WTC11 (cell line): ENCODE data around the gene KCNQ2. TPM values are rescaled to one million over a fixed set of nuclear protein-coding genes. Genes with fewer than 3 reads are reported as not detected.

Experiments used
- ATAC-seq: fragments of 200-7000 bp; cut with Tn5 transposase; 2 replicates; pipeline ENCODE4 v1.10.0; 2021; ENCODE audit warnings: mild to moderate bottlenecking, moderate library complexity
- CTCF ChIA-PET: fragments of 300-600 bp; sonication (Branson Sonifier 250); formaldehyde crosslinking; loops from one replicate; lab custom pipeline; 2021; ENCODE audit warnings: antibody characterized with exemption; lab: Charles Lee
- POLR2A ChIA-PET: fragments of 350-600 bp; sonication (Branson Sonifier 250); formaldehyde crosslinking; loops from one replicate; lab custom pipeline; 2021; ENCODE audit warnings: antibody characterized with exemption; lab: Charles Lee
- DNase-seq: peaks from one replicate; pipeline ENCODE4 v3.0.0; 2021; ENCODE audit warnings: low spot score
- H3K27ac Mint-ChIP-seq: 2 replicates; pipeline ENCODE4 v1.8.0; 2021; ENCODE audit warnings: mixed read lengths
- H3K27me3 Mint-ChIP-seq: 2 replicates; pipeline ENCODE4 v1.8.0; 2021; ENCODE audit warnings: low read depth, mild to moderate bottlenecking, moderate library complexity, mixed read lengths
- H3K36me3 Mint-ChIP-seq: 2 replicates; pipeline ENCODE4 v1.8.0; 2021; ENCODE audit warnings: mixed read lengths
- H3K4me1 Mint-ChIP-seq: 2 replicates; pipeline ENCODE4 v1.8.0; 2022; ENCODE audit warnings: mixed read lengths
- H3K4me3 Mint-ChIP-seq: 2 replicates; pipeline ENCODE4 v1.8.0; 2021; ENCODE audit warnings: mild to moderate bottlenecking, moderate library complexity, mixed read lengths
- H3K9me3 Mint-ChIP-seq: 2 replicates; pipeline ENCODE4 v1.8.0; 2021; ENCODE audit warnings: mixed read lengths
- ATF3 ChIP-seq: sonication (generic); formaldehyde crosslinking; conservative IDR thresholded peaks from 2 replicates; pipeline ENCODE4 v1.8.1; 2022; ENCODE audit warnings: mild to moderate bottlenecking, missing genetic modification reagents
- E2F4 ChIP-seq: sonication (generic); formaldehyde crosslinking; IDR thresholded peaks from 2 replicates; pipeline ENCODE4 v1.8.1; 2022; ENCODE audit warnings: low read depth, mild to moderate bottlenecking, moderate library complexity, missing genetic modification reagents, borderline replicate concordance
- ELF4 ChIP-seq: sonication (generic); formaldehyde crosslinking; IDR thresholded peaks from 2 replicates; pipeline ENCODE4 v1.8.1; 2022; ENCODE audit warnings: low read depth, mild to moderate bottlenecking, moderate library complexity, missing genetic modification reagents
- EMX1 ChIP-seq: fragments of 250-450 bp; sonication (Bioruptor Pico); IDR thresholded peaks from 2 replicates; pipeline ENCODE4 v1.8.0; 2021; ENCODE audit warnings: mild to moderate bottlenecking
- ERG ChIP-seq: fragments of 250-450 bp; sonication (Bioruptor Pico); IDR thresholded peaks from 2 replicates; pipeline ENCODE4 v1.8.0; 2021; ENCODE audit warnings: mild to moderate bottlenecking
- ESRRA ChIP-seq: sonication (generic); formaldehyde crosslinking; IDR thresholded peaks from 2 replicates; pipeline ENCODE4 v1.8.1; 2022; ENCODE audit warnings: mild to moderate bottlenecking, missing genetic modification reagents, borderline replicate concordance
- NFE2L1 ChIP-seq: sonication (generic); formaldehyde crosslinking; IDR thresholded peaks from 2 replicates; pipeline ENCODE4 v1.8.1; 2023; ENCODE audit warnings: missing genetic modification reagents
- NR1H2 ChIP-seq: sonication (generic); formaldehyde crosslinking; IDR thresholded peaks from 2 replicates; pipeline ENCODE4 v1.9.0; 2021; ENCODE audit warnings: mild to moderate bottlenecking, moderate library complexity, missing genetic modification reagents
- OVOL2 ChIP-seq: fragments of 250-450 bp; sonication (Bioruptor Pico); IDR thresholded peaks from 2 replicates; pipeline ENCODE4 v1.9.0; 2021; ENCODE audit warnings: mild to moderate bottlenecking, borderline replicate concordance
- RELA ChIP-seq: sonication (generic); formaldehyde crosslinking; IDR thresholded peaks from 2 replicates; pipeline ENCODE4 v1.8.1; 2022; ENCODE audit warnings: missing genetic modification reagents, mild to moderate bottlenecking, borderline replicate concordance
- TP53 ChIP-seq: sonication (generic); formaldehyde crosslinking; IDR thresholded peaks from 2 replicates; pipeline ENCODE4 v1.8.1; 2023; ENCODE audit warnings: mild to moderate bottlenecking, missing genetic modification reagents
- USF2 ChIP-seq: sonication (generic); formaldehyde crosslinking; IDR thresholded peaks from 2 replicates; pipeline ENCODE4 v1.8.1; 2023; ENCODE audit warnings: mild to moderate bottlenecking, missing genetic modification reagents, moderate library complexity
- ZBTB21 ChIP-seq: sonication (generic); formaldehyde crosslinking; IDR thresholded peaks from 2 replicates; pipeline ENCODE4 v1.8.1; 2023; ENCODE audit warnings: mild to moderate bottlenecking, missing genetic modification reagents, borderline replicate concordance
- ZNF121 ChIP-seq: sonication (generic); formaldehyde crosslinking; IDR thresholded peaks from 2 replicates; pipeline ENCODE4 v1.8.0; 2023; ENCODE audit warnings: missing genetic modification reagents
- ZNF671 ChIP-seq: fragments of 250-450 bp; sonication (Bioruptor Pico); IDR thresholded peaks from 2 replicates; pipeline ENCODE4 v1.8.0; 2021; ENCODE audit warnings: mild to moderate bottlenecking
- ZSCAN18 ChIP-seq: fragments of 250-450 bp; sonication (Bioruptor Pico); IDR thresholded peaks from 2 replicates; pipeline ENCODE4 v2.1.2; 2022; ENCODE audit warnings: mild to moderate bottlenecking, moderate library complexity
- total RNA-seq: library from RNA; stranded (reverse); gene quantifications from 3 replicates; pipeline ENCODE4 v1.2.3, GENCODE V29; 2021

The KCNQ2 gene
- total RNA-seq, 1 experiment from 2014 or later, result 99.8 TPM

GRCh38 chr20:63407928-63408683 lies 64.3 kb downstream of the KCNQ2 start (continued):
- TF ChIP-seq ZSCAN18 (CRISPR knock-in tag), result no peak
- TF ChIP-seq OVOL2 (CRISPR knock-in tag), result no peak

GRCh38 chr20:63406617-63407245 lies 65.7 kb downstream of the KCNQ2 start:
- ATAC-seq, result no peak
- Mint-ChIP-seq H3K36me3 (no peaks in the 10 kb centered on the region), H3K4me3 (no peak overlapping the region), H3K27ac (no peak overlapping the region), H3K4me1 (peaks cover 12% of the 10 kb centered on the region), H3K27me3 (no peaks in the 10 kb centered on the region), H3K9me3 (no peaks in the 10 kb centered on the region)
- ChIA-PET POLR2A (no interaction called here), CTCF (no interaction called here)
- DNase-seq, result no peak
- TF ChIP-seq NR1H2, result no peak
- no peak for TF ChIP-seq ERG
- no peak for TF ChIP-seq ESRRA (CRISPR knock-in tag)
- no peak for TF ChIP-seq ZBTB21 (CRISPR knock-in tag)
- TF ChIP-seq NFE2L1 (CRISPR knock-in tag), result no peak
- TF ChIP-seq ZNF121 (CRISPR knock-in tag), result no peak
- no peak for TF ChIP-seq ATF3
- no peak for TF ChIP-seq TP53
- no peak for TF ChIP-seq E2F4 (CRISPR knock-in tag)
- no peak for TF ChIP-seq ELF4 (CRISPR knock-in tag)
- TF ChIP-seq ZNF671 (CRISPR knock-in tag), result no peak
- no peak for TF ChIP-seq EMX1 (CRISPR knock-in tag)
- TF ChIP-seq, all 79 proteins: peak for 0

GRCh38 chr20:63406011-63406410 lies 66.4 kb downstream of the KCNQ2 start:
- H3K4me3 Mint-ChIP-seq, result no peak overlapping the region
- ChIA-PET POLR2A (no interaction called here), CTCF (interaction anchor here (1.3 kb wide), 1 partner anchor 24 kb away, joined by 3 read pairs; no protein-coding TSS in a partner anchor)
- TF ChIP-seq RELA (CRISPR knock-in tag) (no peak), USF2 (no peak)
- H3K4me1 Mint-ChIP-seq, result peaks cover 12% of the 10 kb centered on the region
- H3K27ac Mint-ChIP-seq, result no peak overlapping the region
- DNase-seq, result no peak
- H3K27me3 Mint-ChIP-seq, result no peaks in the 10 kb centered on the region
- no peak for ATAC-seq
- no peaks in the 10 kb centered on the region for H3K36me3 Mint-ChIP-seq
- no peaks in the 10 kb centered on the region for H3K9me3 Mint-ChIP-seq
